Lung (tissue), 12 donors: ENCODE data around the gene PNMA8B. TPM values are rescaled to one million over a fixed set of nuclear protein-coding genes. Genes with fewer than 3 reads are reported as not detected.

Experiments used
- ATAC-seq: fragments of 200-7000 bp; cut with Tn5 transposase; one replicate; pipeline ENCODE4 v1.9.1; 2020; ENCODE audit warnings: moderate number of reproducible peaks; ENCODE audit not compliant: insufficient read depth, low FRiP score
- DNase-seq, 3 donors: peaks; one replicate each; pipeline ENCODE4 v3.0.0-alpha.2; 2013 to 2017
- H3K27ac ChIP-seq, 2 donors: one replicate each; pipeline ENCODE4 v1.5.1; 2013; ENCODE audit warnings: mild to moderate bottlenecking in 2 of 2, moderate library complexity in 2 of 2, control low read depth in 1 of 2, inconsistent platforms in 1 of 2, low read depth in 1 of 2, low read length in 1 of 2
- H3K27me3 ChIP-seq, 3 donors: one replicate each; pipeline ENCODE4 v1.5.1; 2013; ENCODE audit warnings: low read length in 2 of 3; ENCODE audit not compliant: control insufficient read depth in 3 of 3, insufficient read depth in 3 of 3
- H3K36me3 ChIP-seq, 4 donors: one replicate each; pipeline ENCODE4 v1.5.1; 2013; ENCODE audit warnings: low read length in 4 of 4, mild to moderate bottlenecking in 1 of 4, moderate library complexity in 1 of 4; ENCODE audit not compliant: control insufficient read depth in 4 of 4, insufficient read depth in 4 of 4
- H3K4me1 ChIP-seq, 5 donors: one replicate each; pipeline ENCODE4 v1.5.1; 2013; ENCODE audit warnings: low read length in 5 of 5, mild to moderate bottlenecking in 2 of 5, moderate library complexity in 1 of 5; ENCODE audit not compliant: control insufficient read depth in 5 of 5, insufficient read depth in 5 of 5
- H3K4me3 ChIP-seq: one replicate; pipeline ENCODE4 v1.5.1; 2013; ENCODE audit warnings: mild to moderate bottlenecking, control low read depth, moderate library complexity
- H3K9ac ChIP-seq, 2 donors: one replicate each; pipeline ENCODE4 v1.5.1; 2013; ENCODE audit warnings: low read length in 2 of 2, control low read depth in 1 of 2; ENCODE audit not compliant: insufficient read depth in 1 of 2
- H3K9me3 ChIP-seq, 4 donors: one replicate each; pipeline ENCODE4 v1.5.1; 2013; ENCODE audit warnings: low read length in 3 of 4, mild to moderate bottlenecking in 1 of 4, moderate library complexity in 1 of 4; ENCODE audit not compliant: control insufficient read depth in 4 of 4, insufficient read depth in 3 of 4
- CTCF ChIP-seq: IDR thresholded peaks from 2 replicates; pipeline ENCODE4 v1.5.1; 2012; ENCODE audit warnings: mild to moderate bottlenecking; ENCODE audit errors: control extremely low read depth, extremely low read depth
- WGBS, 2 donors: extraction: QIAGEN DNeasy Blood & Tissue Kit; methylation state at CpG; one replicate each; pipeline ENCODE4 v1.1.7; 2013; 5-methylcytosine and 5-hydroxymethylcytosine counted together
- polyA plus RNA-seq, 2 donors: library from polyadenylated mRNA; stranded (reverse); fragments of 200-250 nt; gene quantifications; one replicate each; pipeline ENCODE4 v1.2.1, GENCODE V29; 2013
- total RNA-seq, 2 donors: library from RNA; depleted of rRNA in 1 of 2; stranded (reverse); fragments of >200 nt in 1 of 2; gene quantifications; one replicate each; pipeline ENCODE4 v1.2.1, GENCODE V29; 2014 to 2021
- donor health status: control.
- donor health status: control.
- donor health status: Bipolar disorder and iron deficiency.
- donor health status: healthy.
- donor health status: DM: yes; HTN: yes; CAD: no.

The PNMA8B gene
- total and polyA plus RNA-seq, 4 donors = 0.48 to 4.1 (median 1.2) TPM

DNA sequence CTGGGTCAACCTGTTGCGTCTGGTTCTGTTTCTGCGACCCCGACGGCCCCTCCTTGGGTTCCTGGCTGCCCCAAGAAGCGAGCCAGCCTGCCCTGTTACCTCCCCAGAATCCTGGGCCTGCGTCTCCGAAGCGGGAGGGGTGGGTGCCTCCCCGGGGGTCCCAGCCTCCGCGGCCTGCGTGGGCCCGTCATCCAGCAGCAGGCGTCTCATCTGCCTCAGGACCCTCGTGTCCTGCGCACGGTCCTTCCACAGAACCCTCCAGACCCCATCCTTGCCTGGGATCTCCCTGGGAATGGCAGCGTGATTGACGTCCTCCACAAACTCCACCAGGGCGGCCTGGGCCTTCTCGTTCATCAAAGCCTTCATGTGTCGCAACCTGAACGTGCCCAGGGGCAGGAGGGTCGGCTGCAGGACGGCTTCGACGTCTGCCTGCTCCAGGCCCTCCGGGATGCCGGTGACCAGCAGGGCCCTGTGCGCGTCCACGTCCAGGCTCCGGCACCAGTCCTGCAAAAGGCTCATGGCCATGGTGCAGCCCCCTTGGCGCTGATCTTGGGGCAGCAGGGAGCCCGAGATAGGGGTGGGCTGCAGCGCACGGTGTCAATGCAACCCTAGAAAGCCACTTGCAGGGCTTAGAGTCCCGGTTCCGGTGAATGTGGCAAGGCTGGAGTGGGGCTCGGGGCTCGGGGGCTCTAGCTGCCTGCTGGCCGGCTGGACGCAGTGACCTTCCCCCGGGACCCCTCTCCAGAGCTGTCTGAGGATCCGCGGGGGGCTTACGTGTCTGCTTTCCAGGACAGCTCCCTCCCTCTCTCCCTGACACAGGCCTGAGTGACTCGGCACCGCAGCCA lies 504 bp downstream of the PNMA8B start:
- Histone ChIP-seq H3K4me3 (no peak overlapping the region), H3K4me1 (peaks cover 0 to 29% (median 2%) of the 10 kb centered on the region in 5 donors), H3K36me3 (no peaks in the 10 kb centered on the region), H3K9ac (no peak overlapping the region), H3K27ac (no peak overlapping the region), H3K27me3 (peaks cover 0 to 35% (median 3%) of the 10 kb centered on the region in 3 donors), H3K9me3 (peaks cover 0 to 2% (median 0%) of the 10 kb centered on the region in 4 donors)
- TF ChIP-seq CTCF = no peak
- ATAC-seq (no peak), DNase-seq (no peak)
- WGBS, 2 donors = 24 to 44% methylated on average over 46 to 49 of the region's 49 CpGs

GRCh38 chr19:46494146-46494940 lies 1.3 kb downstream of the PNMA8B start:
- Histone ChIP-seq H3K36me3 (no peaks in the 10 kb centered on the region), H3K9me3 (peaks cover 0 to 2% (median 0%) of the 10 kb centered on the region in 4 donors), H3K27ac (no peak overlapping the region), H3K4me3 (no peak overlapping the region), H3K27me3 (peaks cover 0 to 41% (median 3%) of the 10 kb centered on the region in 3 donors), H3K4me1 (peaks cover 0 to 37% (median 2%) of the 10 kb centered on the region in 5 donors), H3K9ac (no peak overlapping the region)
- TF ChIP-seq CTCF = no peak
- WGBS, 2 donors = 31 to 56% methylated on average over 67 of the region's 67 CpGs
- no peak for DNase-seq
- ATAC-seq = no peak

- H3K9ac ChIP-seq = no peak overlapping the region
These were observed 2.2 kb downstream of the PNMA8B start for GRCh38 chr19:46493236-46494145.

More at GRCh38 chr19:46493236-46494145, 2.2 kb downstream of the PNMA8B start:
- H3K4me3 ChIP-seq = no peak overlapping the region
- peaks cover 0 to 2% (median 0%) of the 10 kb centered on the region in 4 donors for H3K9me3 ChIP-seq
- DNase-seq = peak; percentile 66 to 78 (median 72)
- no peak for TF ChIP-seq CTCF
- ATAC-seq = no peak
- H3K27ac ChIP-seq = peak overlapping the region in 1 of 2 donors; percentile 24
- H3K36me3 ChIP-seq = no peaks in the 10 kb centered on the region
- peaks cover 0 to 39% (median 2%) of the 10 kb centered on the region in 5 donors for H3K4me1 ChIP-seq
- H3K27me3 ChIP-seq = peaks cover 0 to 48% (median 7%) of the 10 kb centered on the region in 3 donors
- WGBS, 2 donors = 4 to 8% methylated on average over 82 to 92 of the region's 92 CpGs
